Gastroesophageal sphincter (tissue), 3 donors: ENCODE results near the gene P4HB.

Experiments
- CTCF ChIP-seq, 4 experiments: fragments of 200-600 bp in 2 of 4; fragments of 450-650 bp in 2 of 4; sonication (generic) in 1 of 4; IDR thresholded peaks; one replicate each; pipeline ENCODE4 v1.5.1; 2017 to 2019; ENCODE audit warnings: antibody characterized with exemption in 4 of 4, mild to moderate bottlenecking in 2 of 4, moderate library complexity in 2 of 4
- EP300 ChIP-seq: sonication (generic); formaldehyde crosslinking; IDR thresholded peaks from one replicate; pipeline ENCODE4 v1.6.1; 2017; ENCODE audit warnings: antibody characterized with exemption, mild to moderate bottlenecking

GRCh38 chr17:81823820-81824550 lies 36.4 kb downstream of the P4HB start:
- TF ChIP-seq CTCF (IDR thresholded peaks at IDR 0.05) (no peak), EP300 (no peak)
